HG03460 (cell line): ENCODE measurements around the gene ABCG8.

ENCODE experiments used
- ATAC-seq: cut with Tn5 transposase; IDR thresholded peaks from one replicate; pipeline ENCODE4 v1.9.1; 2021; ENCODE audit not compliant: unreplicated experiment

Gene ABCG8

GRCh38 chr2:43855292-43855691, 16.5 kb downstream of the ABCG8 start:
- no peak for ATAC-seq

- ATAC-seq, result no peak
Observed at GRCh38 chr2:43872151-43872550, 33.4 kb downstream of the ABCG8 start.

DNA sequence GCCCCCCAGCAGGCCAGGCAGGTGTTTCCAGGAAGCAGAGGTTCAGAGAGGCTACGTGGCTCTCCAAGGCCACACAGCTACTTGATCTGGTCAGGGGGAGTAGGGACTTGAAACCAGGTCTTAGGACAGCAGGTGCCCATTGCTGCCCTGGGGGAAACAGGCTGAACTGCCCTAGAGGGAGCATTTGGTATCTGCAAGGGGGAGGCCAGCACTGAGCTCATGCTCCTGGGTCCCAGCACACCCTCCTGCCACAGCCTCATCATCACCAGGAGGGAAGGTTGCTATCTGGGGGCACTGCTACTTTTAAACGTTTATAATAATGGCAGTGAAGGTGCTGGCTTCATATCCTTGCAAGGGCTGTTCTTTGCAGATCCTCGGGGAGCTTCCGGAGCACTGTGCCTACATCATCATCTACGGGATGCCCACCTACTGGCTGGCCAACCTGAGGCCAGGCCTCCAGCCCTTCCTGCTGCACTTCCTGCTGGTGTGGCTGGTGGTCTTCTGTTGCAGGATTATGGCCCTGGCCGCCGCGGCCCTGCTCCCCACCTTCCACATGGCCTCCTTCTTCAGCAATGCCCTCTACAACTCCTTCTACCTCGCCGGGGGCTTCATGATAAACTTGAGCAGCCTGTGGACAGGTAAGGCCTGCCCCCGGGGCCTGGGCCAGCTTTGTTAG, 36.1 kb downstream of the ABCG8 start:
- ATAC-seq, result no peak

- peak; percentile 88 for ATAC-seq
Observed at GRCh38 chr2:43877782-43878464, 39.2 kb downstream of the ABCG8 start.

GRCh38 chr2:43879261-43879660, 40.5 kb downstream of the ABCG8 start:
- no peak for ATAC-seq

DNA sequence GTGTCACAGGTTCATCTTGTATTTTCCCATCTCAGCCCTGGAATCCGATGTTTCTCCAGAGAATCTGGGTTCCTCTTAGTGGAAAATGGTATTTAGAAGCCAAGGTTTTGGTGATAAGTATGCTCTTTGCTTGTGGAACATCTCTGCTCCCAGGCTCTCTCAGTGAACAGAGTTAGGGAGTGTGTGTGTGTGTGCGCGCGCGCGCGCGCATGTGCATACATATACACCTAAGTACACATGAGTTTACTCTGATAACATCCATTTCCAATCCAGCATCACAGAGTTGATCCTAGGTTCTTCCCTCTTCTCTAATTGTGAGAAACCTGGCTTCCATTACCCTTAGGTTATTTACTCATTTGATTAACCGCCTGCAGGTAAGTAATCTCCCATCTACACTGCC, 41.7 kb downstream of the ABCG8 start:
- no peak for ATAC-seq

DNA sequence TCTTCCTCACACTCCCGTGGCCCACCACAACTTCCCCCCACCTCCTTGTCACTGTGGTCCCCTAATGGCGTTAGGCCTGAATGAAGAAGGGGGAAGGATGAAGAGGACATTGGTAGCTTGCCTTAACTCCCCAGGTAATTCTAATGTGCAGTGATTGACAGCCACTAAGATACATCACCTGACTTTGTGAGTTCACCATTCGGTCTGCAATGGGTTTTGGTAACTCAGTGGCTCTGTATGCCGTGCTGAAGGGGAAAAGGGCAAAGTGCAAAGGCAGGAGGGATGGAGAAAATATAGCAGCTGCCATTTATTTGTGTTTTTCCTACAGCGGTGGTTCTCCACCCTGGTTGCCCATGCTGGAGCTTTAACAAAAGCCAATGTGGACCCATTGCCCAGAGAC, 42.2 kb downstream of the ABCG8 start:
- no peak for ATAC-seq

DNA sequence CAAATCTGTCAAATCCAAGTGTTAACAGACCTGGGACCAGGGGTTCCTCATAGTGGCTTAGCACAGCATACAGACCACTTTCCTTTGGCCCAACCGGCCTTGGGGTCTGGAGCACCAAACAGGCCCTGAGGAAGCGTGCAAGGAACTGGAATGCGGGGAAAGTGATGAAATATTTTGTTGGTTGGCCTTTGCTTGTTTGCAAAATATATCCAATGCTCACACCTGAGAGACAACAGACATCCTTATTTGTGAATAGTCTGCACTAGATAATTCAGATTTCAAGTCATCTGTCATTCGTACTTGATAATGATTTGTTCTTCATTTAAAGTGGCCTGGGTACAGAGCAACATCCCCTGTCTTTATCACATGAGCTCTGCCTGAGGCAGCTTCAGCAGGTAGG, 43.5 kb downstream of the ABCG8 start:
- ATAC-seq, result no peak

DNA sequence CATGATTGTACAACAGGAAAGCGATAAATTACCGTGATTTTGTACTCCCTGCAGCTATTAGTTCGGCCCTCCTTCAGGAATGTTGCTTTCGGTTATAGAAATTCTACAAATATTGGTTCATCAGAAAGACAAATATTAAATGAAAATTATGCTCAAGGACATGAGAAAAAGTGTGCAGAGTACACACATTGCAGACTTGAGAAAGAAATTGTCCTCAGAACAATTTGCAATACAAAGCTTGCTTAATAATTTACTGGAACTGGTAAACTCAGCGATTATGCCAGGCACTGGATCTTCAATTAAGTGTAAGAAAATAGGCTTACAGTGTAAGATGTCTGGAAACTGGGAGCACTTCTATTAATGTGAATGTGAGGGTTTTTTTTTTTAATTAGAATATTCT, 45.9 kb downstream of the ABCG8 start:
- ATAC-seq, result no peak

DNA sequence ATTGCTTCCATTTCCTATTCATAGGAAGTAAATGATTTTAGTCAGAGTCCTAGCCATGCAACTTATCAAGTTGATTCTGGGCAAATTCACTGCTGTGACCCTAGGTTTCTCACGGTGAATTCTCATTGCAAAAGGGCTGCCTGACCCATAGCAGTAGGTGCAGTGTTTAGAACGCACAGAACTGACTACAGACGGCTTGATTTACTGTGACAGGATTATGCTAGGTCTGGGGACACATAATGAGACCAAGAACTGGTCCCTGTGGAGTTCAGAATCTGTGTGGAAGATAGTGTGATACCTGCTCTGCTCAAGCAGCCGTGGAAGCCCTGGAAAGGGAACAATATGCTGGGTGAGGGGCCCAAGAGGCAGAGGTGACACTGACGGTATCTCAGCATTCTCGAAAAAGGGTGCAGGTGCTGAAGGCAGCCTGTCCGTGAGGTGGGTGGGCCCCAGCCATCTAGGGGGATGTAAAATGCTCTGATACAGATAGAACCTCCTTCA, 46.4 kb downstream of the ABCG8 start:
- no peak for ATAC-seq

DNA sequence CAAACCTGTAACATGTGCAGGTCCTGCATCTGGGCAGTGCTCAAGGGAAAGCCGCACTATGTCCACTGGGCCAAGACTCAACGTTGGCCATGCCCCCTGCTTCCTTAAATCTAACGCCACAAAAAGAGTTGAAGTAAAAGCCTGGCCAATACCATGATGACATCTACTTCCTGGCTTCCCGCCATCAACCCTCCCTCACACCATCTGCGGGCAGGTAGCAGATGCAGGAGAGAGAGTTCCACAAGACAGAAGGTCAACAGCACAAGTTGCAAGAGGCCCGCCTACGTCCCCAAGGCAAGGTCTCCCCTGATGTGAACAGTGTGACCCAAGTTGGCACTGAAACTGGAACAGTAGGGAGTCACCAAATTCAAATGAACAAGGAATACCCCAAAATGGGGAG, 48.4 kb downstream of the ABCG8 start:
- ATAC-seq, result no peak

- ATAC-seq, result no peak
Observed at GRCh38 chr2:43889416-43889815, 50.6 kb downstream of the ABCG8 start.

DNA sequence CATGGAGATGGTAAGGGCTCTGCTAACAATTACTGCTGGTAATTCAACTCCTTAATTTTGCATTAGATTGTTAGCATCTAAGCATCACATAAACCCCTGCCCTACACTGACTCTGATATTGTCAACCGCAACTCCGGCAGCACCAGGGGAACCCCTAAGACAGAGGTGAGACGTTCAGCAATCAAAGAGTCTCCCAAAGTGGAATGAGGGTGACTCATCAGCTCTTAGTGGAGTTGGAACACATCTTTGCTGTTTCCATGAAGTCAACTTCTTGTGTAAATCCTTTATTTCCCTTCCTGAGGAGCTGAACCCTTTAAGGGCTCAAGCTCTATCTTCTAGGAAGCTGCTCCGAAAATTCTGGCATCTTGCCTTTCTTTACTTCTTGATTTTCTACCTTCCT, 52.1 kb downstream of the ABCG8 start:
- no peak for ATAC-seq

GRCh38 chr2:43894743-43895142, 56.0 kb downstream of the ABCG8 start:
- no peak for ATAC-seq

DNA sequence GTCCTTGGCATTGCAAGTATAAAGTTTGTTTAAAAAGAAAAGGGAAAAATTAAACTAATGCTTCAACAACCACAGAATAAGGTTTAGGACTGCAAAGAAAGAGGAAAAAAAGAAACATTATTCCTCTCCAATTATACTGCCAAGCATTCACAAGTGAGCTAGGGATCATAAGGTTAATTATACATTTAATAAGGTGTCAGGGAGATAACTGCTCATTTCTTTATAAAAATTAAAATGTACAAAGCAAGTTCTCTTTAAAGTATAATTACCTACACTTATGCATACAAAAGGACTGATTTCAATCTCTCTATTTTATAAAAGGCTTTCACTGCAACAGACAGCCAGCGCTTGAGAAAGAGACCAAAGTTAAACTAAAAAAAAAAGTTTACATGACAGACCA, 58.1 kb downstream of the ABCG8 start:
- no peak for ATAC-seq

GRCh38 chr2:43897492-43897891, 58.7 kb downstream of the ABCG8 start:
- ATAC-seq, result no peak

DNA sequence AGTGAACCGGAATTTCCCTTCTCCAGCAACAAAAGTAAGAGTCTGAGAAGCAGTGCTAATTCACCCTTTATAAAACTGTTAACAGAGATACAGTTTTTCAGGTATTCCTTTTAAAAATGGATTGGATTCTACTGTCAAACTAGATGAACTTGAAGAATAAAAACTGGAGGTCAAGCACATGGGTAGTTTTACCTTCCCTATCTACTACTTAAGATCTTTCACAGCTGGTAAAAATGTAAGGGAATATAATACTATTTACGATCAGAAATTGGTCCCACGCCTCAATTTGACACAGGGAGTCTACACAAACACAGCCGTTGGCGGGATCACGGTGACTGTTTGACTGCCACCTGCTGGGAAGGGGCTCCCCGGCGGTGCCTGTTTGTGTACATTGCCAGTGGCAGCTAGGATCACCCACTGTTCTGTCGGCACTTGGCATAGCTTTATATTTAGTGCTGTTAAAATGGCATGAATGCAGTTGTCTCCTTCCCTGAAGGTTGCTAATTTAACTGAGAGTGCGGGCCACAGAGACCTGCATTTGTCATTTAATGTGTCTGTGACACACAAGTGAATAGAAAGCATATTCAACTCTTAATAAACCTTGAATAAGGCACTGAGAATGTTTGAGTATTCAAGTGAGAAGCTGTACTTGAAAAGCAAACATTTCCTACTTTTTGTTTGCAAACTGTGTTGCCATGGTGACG, 59.5 kb downstream of the ABCG8 start:
- ATAC-seq, result no peak

DNA sequence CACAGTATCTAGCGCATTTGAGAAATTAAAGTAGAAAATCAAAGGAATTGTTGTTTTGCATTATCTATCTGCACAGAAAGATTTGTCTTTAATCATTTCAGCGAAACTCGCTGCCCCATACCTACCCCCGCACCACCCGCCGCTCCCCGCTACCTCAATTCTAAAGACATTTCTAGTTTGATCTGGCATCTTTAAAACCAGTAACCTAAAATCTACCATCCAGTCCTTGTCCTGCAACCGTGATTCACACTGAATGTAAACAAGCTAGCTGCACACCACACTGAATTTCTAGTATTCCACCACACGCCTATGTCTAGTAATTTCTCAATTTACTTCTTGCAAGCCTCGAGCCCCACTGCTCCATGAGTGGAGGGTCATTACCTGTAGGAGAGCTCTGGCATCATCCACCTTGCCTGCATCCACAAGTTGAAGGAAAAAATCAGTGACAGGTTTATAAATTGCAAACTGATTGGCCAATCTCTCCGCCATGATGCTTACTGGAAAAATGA, 60.1 kb downstream of the ABCG8 start:
- no peak for ATAC-seq

DNA sequence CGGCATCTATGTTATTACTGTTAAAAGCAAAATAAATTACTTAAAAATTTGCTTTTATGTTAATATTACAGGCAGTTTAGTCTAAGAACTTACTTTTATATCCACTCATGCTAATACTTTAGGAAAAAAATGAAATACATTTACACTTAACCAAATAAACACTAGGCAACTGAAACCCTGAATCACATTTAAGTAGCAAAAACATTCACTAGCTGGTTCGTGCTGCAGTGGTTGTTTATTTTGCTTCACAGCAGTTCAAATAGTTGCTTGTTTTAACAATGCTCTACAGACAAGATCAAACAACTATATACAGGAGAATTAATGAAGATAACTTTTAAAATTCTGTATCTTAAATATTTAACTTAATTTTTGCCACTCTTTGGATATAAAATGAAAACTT, 60.8 kb downstream of the ABCG8 start:
- ATAC-seq, result no peak

DNA sequence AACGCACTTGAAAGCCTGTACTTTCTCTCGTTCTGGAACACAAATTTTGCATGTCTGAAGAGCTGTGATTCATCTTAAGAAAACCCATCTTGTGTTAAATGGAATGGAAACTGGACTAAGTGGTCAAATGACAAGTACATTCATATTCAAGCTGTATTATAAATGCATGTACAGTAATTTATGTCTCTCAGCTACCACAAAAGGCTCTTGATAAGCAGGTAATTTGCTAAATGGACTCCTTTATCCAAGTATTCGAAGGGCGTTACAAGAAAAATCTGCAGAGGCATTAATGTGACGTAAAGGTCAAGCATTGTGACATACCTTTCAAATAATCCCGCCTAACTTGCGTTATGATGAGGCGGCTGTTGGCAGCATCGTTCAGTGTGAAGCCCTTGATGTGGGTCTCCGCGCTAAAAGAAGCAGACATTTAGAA, 66.6 kb downstream of the ABCG8 start:
- ATAC-seq, result no peak

DNA sequence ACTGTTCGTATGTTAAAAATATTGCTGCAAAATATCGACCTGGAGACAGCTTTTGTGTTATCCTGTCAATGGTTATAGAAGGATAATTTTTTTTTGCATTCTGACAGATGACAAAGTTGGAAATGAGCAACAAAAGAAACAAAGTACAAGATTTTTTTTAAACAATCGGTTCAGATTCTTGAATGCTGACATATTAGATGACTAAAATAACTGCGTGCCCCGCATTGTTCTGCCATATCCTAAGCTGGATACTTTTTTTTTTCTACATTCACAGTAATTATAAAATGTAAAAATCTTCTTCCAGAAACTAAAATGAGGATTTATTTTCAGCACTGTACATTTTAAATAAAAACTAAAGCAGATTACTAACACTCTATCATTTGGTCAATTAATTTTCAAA, 67.1 kb downstream of the ABCG8 start:
- no peak for ATAC-seq
